Tibial nerve (tissue), 4 donors: ENCODE data around the gene RPP25L. TPM values are rescaled to one million over a fixed set of nuclear protein-coding genes. Genes with fewer than 3 reads are reported as not detected.

ENCODE experiments used
- DNase-seq, 2 donors: peaks; one replicate each; pipeline ENCODE4 v3.0.0-alpha.2; 2019; ENCODE audit warnings: low spot score in 2 of 2
- H3K27ac ChIP-seq, 4 donors: fragments of 200-600 bp; sonication (generic) in 3 of 4; one replicate each; pipeline ENCODE4 v1.5.1; 2017 to 2019; ENCODE audit warnings: mild to moderate bottlenecking in 1 of 4
- H3K27me3 ChIP-seq, 2 donors: fragments of 200-600 bp; sonication (generic) in 1 of 2; one replicate each; pipeline versions ENCODE4 v1.5.1 to v1.6.0; 2017 to 2019
- H3K36me3 ChIP-seq, 3 donors: fragments of 200-600 bp; sonication (generic); one replicate each; pipeline ENCODE4 v1.5.1; 2018 to 2019
- H3K4me1 ChIP-seq, 4 donors: fragments of 200-600 bp; sonication (generic) in 3 of 4; one replicate each; pipeline ENCODE4 v1.5.1; 2017 to 2019
- H3K4me3 ChIP-seq, 4 donors: fragments of 200-600 bp; sonication (generic) in 3 of 4; one replicate each; pipeline ENCODE4 v1.5.1; 2017 to 2019; ENCODE audit warnings: mild to moderate bottlenecking in 1 of 4, moderate library complexity in 1 of 4
- H3K9me3 ChIP-seq, 4 donors: fragments of 200-600 bp; sonication (generic) in 3 of 4; one replicate each; pipeline ENCODE4 v1.5.1; 2017 to 2019
- CTCF ChIP-seq, 5 experiments: fragments of 200-600 bp in 3 of 5; fragments of 450-650 bp in 2 of 5; sonication (generic) in 3 of 5; IDR thresholded peaks; one replicate each; pipeline ENCODE4 v1.5.1; 2016 to 2019; ENCODE audit warnings: antibody characterized with exemption in 5 of 5, mild to moderate bottlenecking in 3 of 5, moderate library complexity in 2 of 5
- EP300 ChIP-seq, 2 donors: sonication (generic); formaldehyde crosslinking; IDR thresholded peaks; one replicate each; pipeline ENCODE4 v1.6.1; 2017; ENCODE audit warnings: antibody characterized with exemption in 2 of 2, mild to moderate bottlenecking in 1 of 2
- POLR2A ChIP-seq, 2 donors: fragments of 450-650 bp; IDR thresholded peaks; one replicate each; pipeline ENCODE4 v1.6.1; 2017; ENCODE audit warnings: antibody characterized with exemption in 2 of 2, mild to moderate bottlenecking in 2 of 2, moderate library complexity in 2 of 2
- WGBS, 2 donors: methylation state at CpG; one replicate each; pipeline ENCODE4 v1.1.5; 2018; 5-methylcytosine and 5-hydroxymethylcytosine counted together
- total RNA-seq, 4 donors: library from RNA; depleted of rRNA; stranded (reverse); fragments of >200 nt; gene quantifications; one replicate each; pipeline ENCODE4 v1.1.0, GENCODE V29; 2016

Gene RPP25L
- total RNA-seq, 4 donors from 2014 or later = 31.4 to 45.9 (median 45.4) TPM

GRCh38 chr9:34572092-34572491 lies 39.8 kb downstream of the RPP25L start:
- peaks cover 0 to 68% (median 2%) of the 10 kb centered on the region in 4 donors for H3K4me1 ChIP-seq
- H3K27me3 ChIP-seq = no peaks in the 10 kb centered on the region
- H3K27ac ChIP-seq = no peak overlapping the region
- TF ChIP-seq EP300 (IDR thresholded peaks at IDR 0.05) (no peak), CTCF (IDR thresholded peaks at IDR 0.05) (no peak), POLR2A (IDR thresholded peaks at IDR 0.05) (no peak)
- no peaks in the 10 kb centered on the region for H3K9me3 ChIP-seq
- no peak overlapping the region for H3K4me3 ChIP-seq
- no peak for DNase-seq
- peaks cover 0 to 7% (median 0%) of the 10 kb centered on the region in 3 donors for H3K36me3 ChIP-seq

GRCh38 chr9:34571481-34571810 lies 40.5 kb downstream of the RPP25L start:
- H3K36me3 ChIP-seq = peaks cover 0 to 7% (median 0%) of the 10 kb centered on the region in 3 donors
- TF ChIP-seq POLR2A (IDR thresholded peaks at IDR 0.05) (no peak), EP300 (IDR thresholded peaks at IDR 0.05) (no peak), CTCF (IDR thresholded peaks at IDR 0.05) (no peak)
- no peak overlapping the region for H3K4me3 ChIP-seq
- H3K27ac ChIP-seq = peak overlapping the region in 1 of 4 donors; percentile 15
- 58 to 62% methylated on average over 12 of the region's 12 CpGs for WGBS, 2 donors
- no peaks in the 10 kb centered on the region for H3K9me3 ChIP-seq
- H3K4me1 ChIP-seq = peaks cover 0 to 62% (median 2%) of the 10 kb centered on the region in 4 donors
- DNase-seq = no peak
- H3K27me3 ChIP-seq = no peaks in the 10 kb centered on the region

- Histone ChIP-seq H3K9me3 (no peaks in the 10 kb centered on the region), H3K27ac (peak overlapping the region in 1 of 4 donors; percentile 15), H3K4me3 (no peak overlapping the region), H3K36me3 (peaks cover 0 to 7% (median 0%) of the 10 kb centered on the region in 3 donors), H3K4me1 (peaks cover 0 to 57% (median 0%) of the 10 kb centered on the region in 4 donors), H3K27me3 (no peaks in the 10 kb centered on the region)
- no peak for TF ChIP-seq POLR2A (IDR thresholded peaks at IDR 0.05)
- TF ChIP-seq EP300 (IDR thresholded peaks at IDR 0.05) = no peak
- TF ChIP-seq CTCF (IDR thresholded peaks at IDR 0.05) = no peak
- no peak for DNase-seq
- WGBS, 2 donors = 78 to 84% methylated on average over 7 of the region's 7 CpGs
Observed at GRCh38 chr9:34570809-34571480, 41.0 kb downstream of the RPP25L start.

- TF ChIP-seq CTCF (IDR thresholded peaks at IDR 0.05) (no peak), POLR2A (IDR thresholded peaks at IDR 0.05) (no peak), EP300 (IDR thresholded peaks at IDR 0.05) (no peak)
- 64 to 75% methylated on average over 11 of the region's 11 CpGs for WGBS, 2 donors
- Histone ChIP-seq H3K4me1 (peaks cover 0 to 51% (median 0%) of the 10 kb centered on the region in 4 donors), H3K9me3 (no peaks in the 10 kb centered on the region), H3K27me3 (no peaks in the 10 kb centered on the region), H3K36me3 (peaks cover 0 to 7% (median 0%) of the 10 kb centered on the region in 3 donors), H3K27ac (no peak overlapping the region), H3K4me3 (no peak overlapping the region)
- DNase-seq = no peak
Observed at GRCh38 chr9:34570376-34570775, 41.5 kb downstream of the RPP25L start.

GRCh38 chr9:34568774-34569173 lies 43.1 kb downstream of the RPP25L start:
- no peak for TF ChIP-seq EP300 (IDR thresholded peaks at IDR 0.05)
- no peak for TF ChIP-seq POLR2A (IDR thresholded peaks at IDR 0.05)
- TF ChIP-seq CTCF (IDR thresholded peaks at IDR 0.05) = no peak
- Histone ChIP-seq H3K36me3 (peaks cover 0 to 15% (median 0%) of the 10 kb centered on the region in 3 donors), H3K27ac (no peak overlapping the region), H3K4me3 (no peak overlapping the region), H3K27me3 (no peaks in the 10 kb centered on the region), H3K4me1 (peaks cover 0 to 37% (median 0%) of the 10 kb centered on the region in 4 donors), H3K9me3 (no peaks in the 10 kb centered on the region)
- 73 to 75% methylated on average over 6 to 12 of the region's 12 CpGs for WGBS, 2 donors
- no peak for DNase-seq
